ENCODE results near the gene PTAR1.

The PTAR1 gene

GRCh38 chr9:69748304-69748703 lies 11.5 kb downstream of the PTAR1 start:
- Histone ChIP-seq H4K5ac (ENCODE audit: low read length) (no peak overlapping the region), H3K23ac (ENCODE audit: low read length) (no peak overlapping the region), H3K4me1 (ENCODE audit: control insufficient read depth, low read depth, low read length) (peaks cover 2% of the 10 kb centered on the region), H3K18ac (ENCODE audit: low read length) (no peak overlapping the region), H3K4me2 (ENCODE audit: low read length) (no peak overlapping the region), H2AK5ac (ENCODE audit: low read length) (no peak overlapping the region), H3K79me1 (ENCODE audit: low read length) (peaks cover 7% of the 10 kb centered on the region), H3K4ac (ENCODE audit: low read depth, low read length) (no peak overlapping the region), H3K27ac (ENCODE audit: low read depth, low read length) (no peak overlapping the region), H3K79me2 (ENCODE audit: control insufficient read depth, insufficient read depth, low read length) (peaks cover 22% of the 10 kb centered on the region), H2BK120ac (ENCODE audit: low read depth, low read length) (no peak overlapping the region), H4K8ac (ENCODE audit: low read depth, low read length) (no peak overlapping the region), H3K56ac (ENCODE audit: low read length) (no peak overlapping the region), H3K4me3 (ENCODE audit: low read length) (no peak overlapping the region), H2BK5ac (ENCODE audit: low read length) (no peak overlapping the region), H3K27me3 (ENCODE audit: insufficient read depth, low read length, poor library complexity) (no peaks in the 10 kb centered on the region), H3K9ac (ENCODE audit: low read length) (no peak overlapping the region), H2BK15ac (replicated peaks; ENCODE audit: low read depth) (no peak overlapping the region), H3K36me3 (ENCODE audit: control insufficient read depth, insufficient read depth, low read length) (no peaks in the 10 kb centered on the region)
- peak; percentile 53 for DNase-seq
- WGBS (ENCODE audit: extremely low coverage, insufficient coverage, low lambda C conversion rate), result no CpG with 5 or more reads among the region's 2 CpGs

GRCh38 chr9:69746859-69747560 lies 12.8 kb downstream of the PTAR1 start:
- H2BK120ac ChIP-seq (ENCODE audit: low read depth, low read length), result no peak overlapping the region
- peaks cover 2% of the 10 kb centered on the region for H3K4me1 ChIP-seq (ENCODE audit: control insufficient read depth, low read depth, low read length)
- H3K36me3 ChIP-seq (ENCODE audit: control insufficient read depth, insufficient read depth, low read length), result no peaks in the 10 kb centered on the region
- H3K23ac ChIP-seq (ENCODE audit: low read length), result no peak overlapping the region
- H2BK15ac ChIP-seq (replicated peaks; ENCODE audit: low read depth), result no peak overlapping the region
- H3K79me1 ChIP-seq (ENCODE audit: low read length), result peaks cover 7% of the 10 kb centered on the region
- no peak overlapping the region for H3K4ac ChIP-seq (ENCODE audit: low read depth, low read length)
- peaks cover 21% of the 10 kb centered on the region for H3K79me2 ChIP-seq (ENCODE audit: control insufficient read depth, insufficient read depth, low read length)
- H4K5ac ChIP-seq (ENCODE audit: low read length), result no peak overlapping the region
- H2AK5ac ChIP-seq (ENCODE audit: low read length), result no peak overlapping the region
- no peak for DNase-seq
- H3K27me3 ChIP-seq (ENCODE audit: insufficient read depth, low read length, poor library complexity), result no peaks in the 10 kb centered on the region
- H3K4me2 ChIP-seq (ENCODE audit: low read length), result no peak overlapping the region
- WGBS (ENCODE audit: extremely low coverage, insufficient coverage, low lambda C conversion rate), result no CpG with 5 or more reads among the region's 3 CpGs
- no peak overlapping the region for H3K56ac ChIP-seq (ENCODE audit: low read length)
- no peak overlapping the region for H3K27ac ChIP-seq (ENCODE audit: low read depth, low read length)
- H4K8ac ChIP-seq (ENCODE audit: low read depth, low read length), result no peak overlapping the region
- peak overlapping the region; percentile 84 for H3K18ac ChIP-seq (ENCODE audit: low read length)
- no peak overlapping the region for H3K4me3 ChIP-seq (ENCODE audit: low read length)
- H3K9ac ChIP-seq (ENCODE audit: low read length), result no peak overlapping the region
- H2BK5ac ChIP-seq (ENCODE audit: low read length), result no peak overlapping the region

GRCh38 chr9:69745716-69746437 lies 13.9 kb downstream of the PTAR1 start:
- Histone ChIP-seq H3K18ac (ENCODE audit: low read length) (no peak overlapping the region), H3K4me1 (ENCODE audit: control insufficient read depth, low read depth, low read length) (peaks cover 2% of the 10 kb centered on the region), H3K27ac (ENCODE audit: low read depth, low read length) (no peak overlapping the region), H3K56ac (ENCODE audit: low read length) (peak overlapping the region; percentile 27), H4K5ac (ENCODE audit: low read length) (no peak overlapping the region), H2BK5ac (ENCODE audit: low read length) (no peak overlapping the region), H3K4ac (ENCODE audit: low read depth, low read length) (no peak overlapping the region), H2BK15ac (replicated peaks; ENCODE audit: low read depth) (no peak overlapping the region), H3K79me2 (ENCODE audit: control insufficient read depth, insufficient read depth, low read length) (peaks cover 20% of the 10 kb centered on the region), H3K27me3 (ENCODE audit: insufficient read depth, low read length, poor library complexity) (no peaks in the 10 kb centered on the region), H4K8ac (ENCODE audit: low read depth, low read length) (no peak overlapping the region), H2AK5ac (ENCODE audit: low read length) (no peak overlapping the region), H3K79me1 (ENCODE audit: low read length) (peaks cover 9% of the 10 kb centered on the region), H3K36me3 (ENCODE audit: control insufficient read depth, insufficient read depth, low read length) (no peaks in the 10 kb centered on the region), H3K4me3 (ENCODE audit: low read length) (no peak overlapping the region), H3K9ac (ENCODE audit: low read length) (no peak overlapping the region), H3K4me2 (ENCODE audit: low read length) (no peak overlapping the region), H2BK120ac (ENCODE audit: low read depth, low read length) (no peak overlapping the region), H3K23ac (ENCODE audit: low read length) (no peak overlapping the region)
- peak; percentile 59 for DNase-seq
- WGBS (ENCODE audit: extremely low coverage, insufficient coverage, low lambda C conversion rate), result no CpG with 5 or more reads among the region's 3 CpGs

- H3K4ac ChIP-seq (ENCODE audit: low read depth, low read length), result no peak overlapping the region
- H3K4me3 ChIP-seq (ENCODE audit: low read length), result no peak overlapping the region
- peaks cover 2% of the 10 kb centered on the region for H3K4me1 ChIP-seq (ENCODE audit: control insufficient read depth, low read depth, low read length)
- peaks cover 14% of the 10 kb centered on the region for H3K79me2 ChIP-seq (ENCODE audit: control insufficient read depth, insufficient read depth, low read length)
- H3K56ac ChIP-seq (ENCODE audit: low read length), result no peak overlapping the region
- no peak overlapping the region for H2BK15ac ChIP-seq (replicated peaks; ENCODE audit: low read depth)
- H2BK120ac ChIP-seq (ENCODE audit: low read depth, low read length), result no peak overlapping the region
- no peak overlapping the region for H2AK5ac ChIP-seq (ENCODE audit: low read length)
- no peak overlapping the region for H3K18ac ChIP-seq (ENCODE audit: low read length)
- no peaks in the 10 kb centered on the region for H3K36me3 ChIP-seq (ENCODE audit: control insufficient read depth, insufficient read depth, low read length)
- H3K9ac ChIP-seq (ENCODE audit: low read length), result no peak overlapping the region
- H3K27ac ChIP-seq (ENCODE audit: low read depth, low read length), result no peak overlapping the region
- no peak overlapping the region for H3K23ac ChIP-seq (ENCODE audit: low read length)
- H4K5ac ChIP-seq (ENCODE audit: low read length), result no peak overlapping the region
- H4K8ac ChIP-seq (ENCODE audit: low read depth, low read length), result no peak overlapping the region
- no CpG with 5 or more reads among the region's 4 CpGs for WGBS (ENCODE audit: extremely low coverage, insufficient coverage, low lambda C conversion rate)
- no peak overlapping the region for H2BK5ac ChIP-seq (ENCODE audit: low read length)
- no peak for DNase-seq
- no peak overlapping the region for H3K4me2 ChIP-seq (ENCODE audit: low read length)
- H3K27me3 ChIP-seq (ENCODE audit: insufficient read depth, low read length, poor library complexity), result no peaks in the 10 kb centered on the region
- peaks cover 9% of the 10 kb centered on the region for H3K79me1 ChIP-seq (ENCODE audit: low read length)
Measured at GRCh38 chr9:69744688-69745380, 15.0 kb downstream of the PTAR1 start.

- H2BK5ac ChIP-seq (ENCODE audit: low read length), result no peak overlapping the region
- H3K79me2 ChIP-seq (ENCODE audit: control insufficient read depth, insufficient read depth, low read length), result peaks cover 14% of the 10 kb centered on the region
- H2BK120ac ChIP-seq (ENCODE audit: low read depth, low read length), result no peak overlapping the region
- no peak overlapping the region for H3K27ac ChIP-seq (ENCODE audit: low read depth, low read length)
- H3K23ac ChIP-seq (ENCODE audit: low read length), result no peak overlapping the region
- H3K4me1 ChIP-seq (ENCODE audit: control insufficient read depth, low read depth, low read length), result peaks cover 2% of the 10 kb centered on the region
- H2BK15ac ChIP-seq (replicated peaks; ENCODE audit: low read depth), result no peak overlapping the region
- H3K79me1 ChIP-seq (ENCODE audit: low read length), result peaks cover 9% of the 10 kb centered on the region
- no peak overlapping the region for H3K4me3 ChIP-seq (ENCODE audit: low read length)
- H3K36me3 ChIP-seq (ENCODE audit: control insufficient read depth, insufficient read depth, low read length), result no peaks in the 10 kb centered on the region
- H3K4me2 ChIP-seq (ENCODE audit: low read length), result no peak overlapping the region
- H3K18ac ChIP-seq (ENCODE audit: low read length), result no peak overlapping the region
- H3K56ac ChIP-seq (ENCODE audit: low read length), result no peak overlapping the region
- no CpG with 5 or more reads among the region's 5 CpGs for WGBS (ENCODE audit: extremely low coverage, insufficient coverage, low lambda C conversion rate)
- no peak overlapping the region for H3K9ac ChIP-seq (ENCODE audit: low read length)
- peak; percentile 84 for DNase-seq
- no peaks in the 10 kb centered on the region for H3K27me3 ChIP-seq (ENCODE audit: insufficient read depth, low read length, poor library complexity)
- no peak overlapping the region for H4K5ac ChIP-seq (ENCODE audit: low read length)
- no peak overlapping the region for H4K8ac ChIP-seq (ENCODE audit: low read depth, low read length)
- H2AK5ac ChIP-seq (ENCODE audit: low read length), result no peak overlapping the region
- H3K4ac ChIP-seq (ENCODE audit: low read depth, low read length), result no peak overlapping the region
Measured at GRCh38 chr9:69743930-69744329, 15.9 kb downstream of the PTAR1 start.

Data from mesendoderm (in vitro differentiated cells).